ENCODE measurements around the gene PLCB1.

DNA sequence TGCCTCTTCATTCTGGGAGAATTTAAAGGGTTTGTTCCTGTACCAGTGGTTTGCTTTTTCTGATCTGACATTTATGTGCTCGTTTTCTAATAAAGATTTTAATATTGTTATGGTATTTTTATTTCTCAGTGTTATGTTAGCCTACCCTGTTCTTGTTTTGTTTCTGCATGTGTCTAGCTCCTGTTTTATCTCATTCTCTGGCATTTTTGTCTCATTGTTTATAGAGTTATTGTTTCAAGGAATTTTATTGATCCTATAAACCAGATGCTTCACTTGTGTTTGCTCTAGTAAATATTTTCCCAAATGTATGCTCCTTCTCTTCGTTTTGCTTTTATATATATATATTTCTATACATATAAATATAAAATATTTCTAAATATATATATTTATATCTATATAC, 152.8 kb downstream of the PLCB1 start:
- TF ChIP-seq, protein P1, sequence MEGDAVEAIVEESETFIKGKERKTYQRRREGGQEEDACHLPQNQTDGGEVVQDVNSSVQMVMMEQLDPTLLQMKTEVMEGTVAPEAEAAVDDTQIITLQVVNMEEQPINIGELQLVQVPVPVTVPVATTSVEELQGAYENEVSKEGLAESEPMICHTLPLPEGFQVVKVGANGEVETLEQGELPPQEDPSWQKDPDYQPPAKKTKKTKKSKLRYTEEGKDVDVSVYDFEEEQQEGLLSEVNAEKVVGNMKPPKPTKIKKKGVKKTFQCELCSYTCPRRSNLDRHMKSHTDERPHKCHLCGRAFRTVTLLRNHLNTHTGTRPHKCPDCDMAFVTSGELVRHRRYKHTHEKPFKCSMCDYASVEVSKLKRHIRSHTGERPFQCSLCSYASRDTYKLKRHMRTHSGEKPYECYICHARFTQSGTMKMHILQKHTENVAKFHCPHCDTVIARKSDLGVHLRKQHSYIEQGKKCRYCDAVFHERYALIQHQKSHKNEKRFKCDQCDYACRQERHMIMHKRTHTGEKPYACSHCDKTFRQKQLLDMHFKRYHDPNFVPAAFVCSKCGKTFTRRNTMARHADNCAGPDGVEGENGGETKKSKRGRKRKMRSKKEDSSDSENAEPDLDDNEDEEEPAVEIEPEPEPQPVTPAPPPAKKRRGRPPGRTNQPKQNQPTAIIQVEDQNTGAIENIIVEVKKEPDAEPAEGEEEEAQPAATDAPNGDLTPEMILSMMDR (conservative IDR thresholded peaks at IDR 0.05) = no peak
- no peak for TF ChIP-seq EZH2 (IDR thresholded peaks at IDR 0.05; ENCODE audit: low read depth)

All from PC-9 (cell line).